COLO668 (cell line): ENCODE results near the gene FGFR2.

Experiments used
- DNase-seq: peaks from one replicate; lab custom pipeline; 2025; ENCODE audit not compliant: unreplicated experiment; lab: John Stamatoyannopoulos, UW

The FGFR2 gene

DNA sequence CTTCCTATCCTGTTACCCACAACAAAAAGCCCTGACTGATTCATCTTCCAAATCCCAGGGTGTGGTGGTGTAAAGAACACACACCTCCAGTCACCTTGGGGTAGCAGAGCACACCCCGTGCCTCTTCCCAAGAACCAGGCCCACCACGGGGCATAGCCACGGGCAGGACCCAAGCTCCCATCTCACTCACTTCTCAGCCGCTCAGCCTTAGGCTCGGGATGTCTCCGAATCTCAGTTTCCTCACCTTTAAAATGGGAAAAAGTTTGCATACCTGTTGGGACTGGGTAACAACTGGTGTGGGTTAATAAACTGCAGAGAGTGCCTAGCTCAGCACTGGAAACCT is 139.0 kb downstream of the FGFR2 start:
- no peak for DNase-seq

DNA sequence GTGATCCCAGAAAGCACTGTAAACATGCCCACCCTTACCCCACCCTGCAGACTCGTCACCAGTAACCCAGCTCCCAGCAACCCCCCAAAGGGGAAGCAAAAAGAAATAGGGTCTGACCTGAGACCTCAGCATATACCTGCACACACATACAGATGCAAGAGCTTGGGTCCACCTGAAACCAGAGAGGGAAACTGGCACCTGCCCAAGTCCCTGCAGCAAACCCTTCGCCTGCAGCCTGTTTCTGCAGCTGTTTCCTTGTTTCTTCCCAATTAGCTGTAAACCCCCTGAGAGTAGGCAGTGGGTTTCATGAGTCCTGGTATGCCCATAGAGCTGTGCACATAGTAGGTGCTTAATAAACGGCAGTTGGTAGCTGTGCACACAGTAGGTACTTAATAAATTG is 140.5 kb downstream of the FGFR2 start:
- DNase-seq = no peak

DNA sequence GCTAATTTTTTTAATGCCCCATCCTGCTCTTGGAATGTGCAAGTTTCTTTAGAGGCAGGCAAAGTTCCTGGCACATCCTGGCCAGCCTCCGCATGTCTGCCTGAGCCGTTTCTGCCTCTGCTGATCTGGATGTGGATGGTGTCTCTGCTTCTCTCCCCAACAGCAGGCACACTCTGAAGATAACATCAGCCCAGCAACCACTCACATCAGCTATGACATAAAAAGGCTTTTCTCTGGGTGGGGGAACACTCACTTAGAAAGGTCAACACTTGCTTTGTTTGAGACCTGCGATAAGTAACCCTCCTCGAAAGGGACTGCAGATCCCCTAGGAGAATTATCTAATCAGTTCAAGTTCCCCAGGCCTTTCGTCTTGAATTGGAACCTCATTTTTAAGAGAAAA is 142.9 kb downstream of the FGFR2 start:
- DNase-seq = no peak

DNA sequence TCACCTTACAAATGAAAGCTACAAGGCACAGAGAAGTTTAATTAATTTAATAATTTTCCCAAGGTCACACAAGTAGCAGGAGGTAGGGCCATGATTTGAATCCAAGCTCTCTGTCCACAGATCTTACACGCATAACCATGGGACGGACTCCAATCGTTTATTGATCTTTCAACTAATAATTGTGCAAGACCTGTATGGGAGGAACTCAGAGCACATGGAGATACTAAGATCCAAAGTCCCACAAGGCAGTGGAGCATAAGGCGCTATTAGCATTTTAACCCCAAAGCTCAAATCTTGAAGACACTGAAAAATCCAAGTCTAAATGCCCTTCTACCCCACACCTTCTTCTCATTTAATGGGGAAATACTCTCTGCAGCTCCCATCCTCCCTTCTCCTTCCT is 143.5 kb downstream of the FGFR2 start:
- no peak for DNase-seq

- no peak for DNase-seq
Measured at GRCh38 chr10:121453160-121453559, 145.1 kb downstream of the FGFR2 start.

DNA sequence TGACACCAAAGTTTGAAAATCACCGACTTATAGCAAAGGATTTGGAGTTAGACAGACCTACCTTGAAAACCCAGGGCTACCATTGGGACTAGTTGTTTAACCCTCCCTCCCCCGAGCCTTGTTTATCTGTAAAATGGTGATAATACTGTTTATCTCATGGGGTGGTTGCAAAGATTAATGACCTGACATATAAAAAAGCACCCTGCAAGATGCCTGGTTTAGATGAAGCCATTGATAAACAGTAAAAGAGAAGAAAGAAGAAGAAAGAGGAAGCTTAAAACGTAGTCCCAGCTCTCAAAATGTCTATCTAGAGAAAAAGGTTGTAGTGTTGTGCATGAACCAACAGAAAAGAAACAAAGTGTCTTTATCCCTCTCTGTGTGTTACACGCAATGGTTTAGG is 145.7 kb downstream of the FGFR2 start:
- no peak for DNase-seq

GRCh38 chr10:121450247-121450646 is 148.0 kb downstream of the FGFR2 start:
- DNase-seq = no peak

DNA sequence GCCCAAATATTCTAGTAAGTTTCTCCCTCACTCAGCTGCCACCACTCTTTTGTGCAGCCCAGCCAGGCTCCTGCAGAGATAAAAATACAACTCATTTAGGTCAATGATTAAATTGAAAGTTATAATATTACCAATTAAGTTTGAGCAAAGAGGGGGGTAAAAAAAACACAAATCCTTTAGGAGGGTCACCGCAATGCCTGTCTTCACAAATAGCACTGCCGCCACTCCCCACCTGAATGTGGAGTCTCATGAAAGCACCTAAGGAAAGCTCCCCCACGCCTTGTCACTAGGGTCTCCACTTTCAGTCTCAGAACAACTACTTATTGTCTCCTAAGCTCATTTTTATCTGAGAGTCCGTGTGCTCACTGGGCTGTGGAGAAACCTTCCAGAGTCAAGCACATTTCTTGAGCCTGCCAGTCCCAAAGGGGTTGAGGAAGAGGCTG is 148.7 kb downstream of the FGFR2 start:
- no peak for DNase-seq

DNA sequence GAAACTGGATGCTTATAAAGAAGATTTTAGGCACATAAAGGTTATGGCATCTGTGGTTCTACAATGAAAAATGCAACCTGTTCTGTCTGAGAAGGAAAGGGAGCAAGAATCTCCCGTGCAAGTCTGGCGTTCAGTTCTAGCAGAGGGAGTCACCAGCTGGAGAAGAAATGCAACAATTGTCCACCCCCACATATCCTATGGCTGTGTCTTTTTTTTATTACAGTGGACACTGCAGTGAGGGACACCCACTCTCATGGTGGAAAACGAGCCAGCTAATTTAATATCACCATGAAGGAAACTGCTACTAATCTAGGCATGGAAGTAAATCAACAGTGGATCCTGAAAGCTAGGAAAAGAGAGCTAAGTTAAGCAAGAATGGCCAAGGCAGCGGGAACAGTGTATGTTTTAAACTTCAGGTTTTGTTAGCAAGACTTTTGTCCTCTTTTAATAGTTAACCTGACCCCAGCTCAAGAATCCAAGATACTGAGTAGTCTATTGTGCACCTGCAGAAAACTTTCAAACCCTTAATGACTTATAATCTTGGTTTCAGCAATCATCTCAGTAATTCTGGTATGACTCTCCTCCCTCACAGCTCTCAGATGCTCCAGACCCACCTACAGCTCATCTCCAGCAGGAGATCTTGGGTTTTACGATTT is 149.3 kb downstream of the FGFR2 start:
- no peak for DNase-seq

GRCh38 chr10:121444520-121445165 is 153.6 kb downstream of the FGFR2 start:
- DNase-seq = no peak

GRCh38 chr10:121442086-121442935 is 155.9 kb downstream of the FGFR2 start:
- no peak for DNase-seq

- no peak for DNase-seq
Measured at GRCh38 chr10:121440461-121440860, 157.8 kb downstream of the FGFR2 start.

DNA sequence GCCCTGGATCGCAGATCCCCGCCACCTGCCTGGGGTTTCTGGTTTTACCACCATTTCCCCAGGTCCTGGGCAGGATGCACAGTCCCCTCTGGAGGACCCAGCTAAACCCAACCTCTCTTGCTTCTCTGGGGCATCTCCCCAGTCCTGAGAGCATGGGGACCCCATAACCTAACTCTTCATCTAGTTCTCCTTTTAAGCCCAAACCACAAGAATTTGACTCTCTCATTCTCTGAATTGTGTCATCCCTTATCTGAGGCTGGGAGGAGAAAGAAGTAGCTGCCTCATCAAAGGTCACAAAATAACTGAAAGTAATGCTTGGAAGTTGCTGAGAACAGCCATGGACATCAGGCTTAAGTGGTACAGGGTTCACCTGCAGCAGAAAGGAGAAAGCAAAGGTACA is 159.9 kb downstream of the FGFR2 start:
- no peak for DNase-seq

- DNase-seq = no peak
Measured at GRCh38 chr10:121437596-121437995, 160.6 kb downstream of the FGFR2 start.

DNA sequence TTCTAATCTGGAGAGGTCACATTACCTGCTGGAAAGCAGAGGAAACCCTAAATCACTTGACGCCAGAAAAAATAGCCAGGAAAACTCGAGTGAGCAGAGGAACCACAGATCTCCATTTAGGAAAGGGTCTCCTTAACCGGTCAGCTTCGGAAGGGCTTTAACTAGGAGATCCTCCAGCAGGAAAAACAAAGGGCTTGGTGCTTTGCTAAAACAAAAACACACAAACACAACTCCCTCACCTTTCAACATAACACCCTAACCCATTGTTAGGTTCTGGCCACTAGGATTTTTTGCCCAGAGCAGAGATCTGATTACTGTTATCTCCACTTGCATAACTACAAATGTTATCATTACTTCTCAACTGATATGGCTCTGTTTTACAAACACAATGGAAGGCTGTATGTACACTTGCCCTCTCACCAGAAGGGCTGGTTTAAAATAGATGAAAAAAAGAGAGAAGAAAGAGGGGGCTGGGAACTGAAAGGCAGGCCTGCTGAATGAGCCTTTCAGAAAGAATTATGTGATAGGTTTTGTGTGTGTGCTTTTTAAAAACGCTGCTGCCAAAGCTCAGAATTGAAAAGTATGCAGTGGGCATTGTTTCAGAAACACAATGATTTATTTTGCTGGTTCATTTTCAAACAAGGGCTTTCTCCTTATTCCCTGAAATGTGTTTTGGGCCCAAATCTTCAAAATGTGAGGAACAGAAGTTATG is 161.5 kb downstream of the FGFR2 start:
- no peak for DNase-seq

DNA sequence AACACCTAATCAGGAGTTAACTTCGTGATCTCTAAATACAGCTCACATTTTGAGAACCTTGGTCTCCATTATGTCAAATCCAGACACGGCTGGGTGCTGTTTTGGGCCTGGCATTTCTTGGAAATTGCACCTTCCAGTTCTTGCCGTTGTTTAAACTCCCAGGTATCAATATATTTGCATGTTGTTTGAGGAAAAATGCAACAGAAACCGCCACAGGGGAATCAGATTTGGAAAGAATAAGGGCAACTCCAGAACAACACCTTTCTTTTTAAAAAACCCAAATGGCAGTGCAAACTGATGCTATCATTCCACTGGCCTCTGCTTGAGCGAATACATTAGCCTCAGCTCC is 162.0 kb downstream of the FGFR2 start:
- DNase-seq = no peak

DNA sequence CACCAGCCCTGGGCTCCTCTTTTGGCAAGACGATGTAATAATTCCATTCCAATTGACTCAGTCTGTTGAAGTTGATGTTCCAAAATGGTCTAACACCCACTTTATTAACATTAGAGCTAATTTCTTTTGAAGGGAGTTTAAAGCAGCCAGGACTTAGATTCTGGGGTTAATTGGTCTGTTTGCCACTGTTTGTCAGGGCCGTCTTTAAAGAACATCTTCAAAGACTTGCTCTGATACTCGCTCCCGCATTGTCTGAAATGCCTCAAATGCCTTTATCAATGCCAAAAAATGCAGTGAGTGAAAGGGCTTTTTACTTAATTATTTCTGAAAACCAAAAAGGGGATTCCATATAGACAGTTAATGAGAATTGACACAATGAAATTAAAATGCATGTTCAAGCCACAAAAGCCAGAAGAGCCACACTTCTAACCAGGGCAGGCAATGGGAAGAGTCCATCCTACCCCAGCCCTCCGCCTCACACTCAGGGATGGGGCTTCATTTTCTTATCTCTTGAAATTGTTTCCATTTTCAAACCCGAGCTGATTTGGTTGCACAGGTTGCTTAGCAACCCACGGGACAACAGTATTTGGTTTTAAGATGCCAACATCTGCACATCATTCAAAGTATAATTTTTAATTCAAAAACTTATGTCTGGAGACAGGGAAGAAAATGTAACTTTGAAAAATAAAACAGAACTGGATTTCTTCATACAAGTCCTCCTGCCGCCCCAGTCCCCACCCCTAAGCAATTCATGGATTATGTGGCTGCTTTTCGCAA is 163.0 kb downstream of the FGFR2 start:
- DNase-seq = no peak

GRCh38 chr10:121433965-121434364 is 164.3 kb downstream of the FGFR2 start:
- no peak for DNase-seq

DNA sequence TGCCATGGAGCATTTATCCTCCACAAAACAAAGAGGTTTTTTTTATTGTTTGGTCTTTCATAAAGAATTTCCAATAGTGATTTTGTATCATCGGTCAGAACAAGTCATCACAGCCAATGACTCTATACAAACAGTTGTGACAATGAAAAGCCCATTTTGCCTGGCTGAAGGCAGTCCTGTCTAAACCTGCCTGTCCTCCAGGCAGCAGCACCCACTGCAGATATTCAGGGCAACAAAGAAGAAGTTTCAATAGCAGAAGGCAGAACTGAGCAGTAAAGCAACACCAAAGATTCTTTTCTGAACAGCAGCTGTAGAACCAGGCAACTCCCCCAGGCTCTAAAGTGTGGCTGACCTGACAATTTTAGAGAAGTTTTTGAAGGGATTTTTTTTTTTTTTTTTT is 169.4 kb downstream of the FGFR2 start:
- no peak for DNase-seq
